ENCODE data around the gene YKT6. TPM values are rescaled to one million over a fixed set of nuclear protein-coding genes. Genes with fewer than 3 reads are reported as not detected.

Gene YKT6
- total RNA-seq: 56.2 and 77.8 TPM in 2 replicates

GRCh38 chr7:44200699-44201461 lies at the start of gene YKT6:
Gene YKT6 (plus strand): TSS chr7:44200978. CDS start chr7:44201136, 158 bp downstream.

DNA sequence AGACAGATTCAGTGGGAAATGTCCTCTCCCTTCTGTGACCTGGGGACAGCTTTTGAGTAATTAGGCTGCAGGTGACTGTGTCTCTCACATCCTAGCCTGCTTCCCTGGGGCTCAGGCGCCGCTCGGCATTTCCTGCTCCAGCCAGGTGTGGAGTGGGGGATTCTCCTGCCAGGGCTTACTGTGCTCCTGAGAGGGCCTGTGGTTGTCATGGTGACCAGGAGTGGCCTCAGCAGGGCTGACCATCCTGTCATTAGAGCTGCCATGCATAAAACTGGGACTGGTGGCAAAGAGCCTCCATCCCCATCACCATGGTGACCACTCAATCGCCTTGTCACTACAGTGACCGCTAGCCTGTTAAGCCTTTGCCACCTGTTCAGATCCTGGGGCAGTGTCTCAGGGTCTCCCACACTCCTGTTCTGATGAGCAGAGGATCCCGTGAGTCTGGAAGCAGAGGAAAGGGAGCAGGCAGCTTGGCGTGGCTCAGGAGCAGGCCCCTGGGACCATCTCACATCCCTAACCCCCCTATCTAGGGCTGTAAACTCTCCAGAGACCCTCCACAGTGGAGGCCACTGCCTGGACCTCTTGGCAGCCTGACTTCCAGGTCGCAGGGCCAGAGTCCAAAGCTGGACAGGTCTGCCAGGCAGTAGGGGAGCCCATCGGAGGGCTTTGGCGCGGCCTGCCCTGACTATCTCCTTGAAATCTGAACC lies 11.3 kb upstream of the YKT6 start, which contains the start of gene GCK:
GCK (minus strand) TSS at position 154 of the 707 bp plus-strand sequence. CDS start 486 bp downstream, outside the sequence.

Other genes with a start within 250 kb of the YKT6 start
- under 0.01 TPM in 1 of 2 replicates, not detected in the other for gene SPDYE1, start 203.1 kb upstream of the YKT6 start, total RNA-seq
- 77.2 and 92.3 TPM in 2 replicates for gene DBNL, start 156.3 kb upstream of the YKT6 start, total RNA-seq
- 0.37 TPM in 1 of 2 replicates, not detected in the other for gene PGAM2, start 135.4 kb upstream of the YKT6 start, total RNA-seq
- gene POLM, start 118.4 kb upstream of the YKT6 start, total RNA-seq: 19.8 and 22.1 TPM in 2 replicates
- 66.3 and 81.6 TPM in 2 replicates for gene AEBP1, start 96.6 kb upstream of the YKT6 start, total RNA-seq
- gene POLD2, start 77.4 kb upstream of the YKT6 start, total RNA-seq: 195 and 222 TPM in 2 replicates
- gene MYL7, start 59.6 kb upstream of the YKT6 start, total RNA-seq: 0.73 TPM in 1 of 2 replicates, not detected in the other
- 0.73 and 1.6 TPM in 2 replicates for gene GCK, start 11.5 kb upstream of the YKT6 start, total RNA-seq
- gene CAMK2B, start 124.6 kb downstream of the YKT6 start, total RNA-seq: 0.73 and 0.98 TPM in 2 replicates

All from subcutaneous preadipocyte (primary cell).